SK-N-MC (cell line): ENCODE measurements around the gene TOM1L1.

ENCODE experiments used
- EZH2 ChIP-seq: fragments of 200-600 bp; sonication (generic); IDR thresholded peaks from one replicate; pipeline ENCODE4 v1.6.1; 2017; ENCODE audit warnings: antibody characterized with exemption
- POLR2AphosphoS5 ChIP-seq: IDR thresholded peaks from 2 replicates; pipeline ENCODE4 v1.6.1; 2012; ENCODE audit warnings: mild to moderate bottlenecking, low read depth, low read length, borderline replicate concordance

- TF ChIP-seq EZH2 (no peak), POLR2AphosphoS5 (no peak)
Observed at GRCh38 chr17:54864070-54864469, 36.6 kb upstream of the TOM1L1 start.
